Keratinocyte (primary cell): ENCODE data around the gene MTA2. TPM values are rescaled to one million over a fixed set of nuclear protein-coding genes. Genes with fewer than 3 reads are reported as not detected.

Experiments
- DNase-seq: peaks from one replicate; pipeline ENCODE4 v3.0.0-alpha.2; 2011; ENCODE audit warnings: low read depth, missing footprints, low spot score
- FAIRE-seq: peaks from 2 replicates; lab custom pipeline; 2011; peaks lifted over from hg19 to GRCh38; lab: Jason Lieb, UNC
- H2AFZ ChIP-seq: 2 replicates; pipeline ENCODE4 v1.6.0; 2012; ENCODE audit warnings: low read length, control low read depth, inconsistent platforms; ENCODE audit not compliant: control insufficient read depth
- H3K27ac ChIP-seq: 2 replicates; pipeline ENCODE4 v1.5.1; 2011; ENCODE audit warnings: low read length; ENCODE audit not compliant: control insufficient read depth, insufficient read depth
- H3K27me3 ChIP-seq: 3 replicates; pipeline ENCODE4 v1.6.0; 2011; ENCODE audit warnings: low read length; ENCODE audit not compliant: control insufficient read depth, insufficient read depth; ENCODE audit errors: extremely low read depth
- H3K36me3 ChIP-seq, 2 experiments: 2 replicates in 1 of 2; 3 replicates in 1 of 2; pipeline ENCODE4 v1.5.1; 2011; ENCODE audit warnings: low read length in 2 of 2, mild to moderate bottlenecking in 1 of 2; ENCODE audit not compliant: control insufficient read depth in 2 of 2, insufficient read depth in 2 of 2; ENCODE audit errors: extremely low read depth in 1 of 2
- H3K4me1 ChIP-seq: 3 replicates; pipeline ENCODE4 v1.5.1; 2011; ENCODE audit warnings: low read length; ENCODE audit not compliant: control insufficient read depth, insufficient read depth; ENCODE audit errors: extremely low read depth
- H3K4me2 ChIP-seq: 3 replicates; pipeline ENCODE4 v1.6.0; 2011; ENCODE audit warnings: low read depth, low read length; ENCODE audit not compliant: control insufficient read depth, insufficient read depth; ENCODE audit errors: extremely low read depth
- H3K4me3 ChIP-seq, 3 experiments: fragments of 200-600 bp in 1 of 3; sonication (generic) in 1 of 3; 2 replicates in 2 of 3; 3 replicates in 1 of 3; pipeline ENCODE4 v1.5.1; 2011 to 2016; ENCODE audit warnings: low read length in 3 of 3, mild to moderate bottlenecking in 3 of 3, control low read depth in 2 of 3, inconsistent platforms in 1 of 3, low read depth in 1 of 3, mixed read lengths in 1 of 3, mixed run types in 1 of 3, moderate library complexity in 1 of 3; ENCODE audit not compliant: control insufficient read depth in 2 of 3, insufficient read depth in 2 of 3; ENCODE audit errors: extremely low read depth in 1 of 3
- H3K79me2 ChIP-seq: 2 replicates; pipeline ENCODE4 v1.6.0; 2012; ENCODE audit warnings: low read length; ENCODE audit not compliant: control insufficient read depth, insufficient read depth
- H3K9ac ChIP-seq: 3 replicates; pipeline ENCODE4 v1.6.0; 2011; ENCODE audit warnings: low read length; ENCODE audit not compliant: control insufficient read depth, insufficient read depth; ENCODE audit errors: extremely low read depth
- H3K9me1 ChIP-seq: 3 replicates; pipeline ENCODE4 v1.6.0; 2011; ENCODE audit warnings: low read length; ENCODE audit not compliant: control insufficient read depth, insufficient read depth; ENCODE audit errors: extremely low read depth
- H3K9me3 ChIP-seq: 2 replicates; pipeline ENCODE4 v1.5.1; 2012; ENCODE audit warnings: low read depth, low read length; ENCODE audit not compliant: control insufficient read depth
- H4K20me1 ChIP-seq: 3 replicates; pipeline ENCODE4 v1.6.0; 2011; ENCODE audit warnings: low read length; ENCODE audit not compliant: control insufficient read depth, insufficient read depth; ENCODE audit errors: extremely low read depth
- CTCF ChIP-seq, 3 experiments: IDR thresholded peaks in 1 of 3; conservative IDR thresholded peaks in 1 of 3; optimal IDR thresholded peaks in 1 of 3; 2 replicates in 2 of 3; 3 replicates in 1 of 3; pipeline versions ENCODE3 to v1.5.1; 2011; ENCODE audit warnings: low read length in 3 of 3, mild to moderate bottlenecking in 3 of 3, moderate library complexity in 2 of 3, control low read depth in 1 of 3, inconsistent platforms in 1 of 3; ENCODE audit not compliant: insufficient read depth in 2 of 3; ENCODE audit errors: extremely low read depth in 1 of 3
- EZH2 ChIP-seq: IDR thresholded peaks from one replicate; pipeline ENCODE4 v1.6.1; 2012; ENCODE audit warnings: inconsistent platforms, mild to moderate bottlenecking, low read length, moderate library complexity
- dilution Hi-C: fragments of 300-500 bp; cut with MboI; formaldehyde crosslinking; loops from one replicate; pipeline ENCODE4 v1.7.0; 2020; ENCODE audit warnings: low sequenced_read_pairs; ENCODE audit not compliant: extremely low pct_ligation_motif_present
- polyA plus RNA-seq, 5 experiments: library from polyadenylated mRNA; depleted of rRNA in 3 of 5; stranded (reverse) in 3 of 5; stranded (forward) in 1 of 5; unstranded in 1 of 5; fragments of >200 nt; gene quantifications; 1 replicate in 1 of 5; 2 replicates in 3 of 5; 3 replicates in 1 of 5; pipeline versions ENCODE4 v1.2.1 to v1.2.3, GENCODE V29; 2011 to 2012; ENCODE audit warnings: missing spikeins in 2 of 5, low read depth in 1 of 5, low replicate concordance in 1 of 5

MTA2 gene
- polyA plus RNA-seq, 1 donor (not counting 4 experiments of a cell fraction or from before 2014, with no cell fraction given) = 39.7 TPM

GRCh38 chr11:62648185-62648966 is 46.7 kb upstream of the MTA2 start:
- no peak overlapping the region for H3K9ac ChIP-seq
- no peaks in the 10 kb centered on the region for H3K27me3 ChIP-seq
- peaks cover 16 to 21% of the 10 kb centered on the region in 2 experiments for H3K36me3 ChIP-seq
- H3K9me1 ChIP-seq = no peaks in the 10 kb centered on the region
- no peak for TF ChIP-seq CTCF (optimal IDR thresholded peaks at IDR 0.05 in 1 of 3, IDR thresholded peaks at IDR 0.05 in 1 of 3, conservative IDR thresholded peaks at IDR 0.05 in 1 of 3; ENCODE audit: extremely low read depth in 1 of 3, insufficient read depth in 2 of 3, low read length in 3 of 3)
- TF ChIP-seq EZH2 = no peak
- H3K9me3 ChIP-seq = no peaks in the 10 kb centered on the region
- peaks cover 58% of the 10 kb centered on the region for H3K79me2 ChIP-seq
- DNase-seq = no peak
- no peak overlapping the region for H3K4me2 ChIP-seq
- H3K4me1 ChIP-seq = peaks cover 22% of the 10 kb centered on the region
- H3K27ac ChIP-seq = no peak overlapping the region
- no peak overlapping the region for H3K4me3 ChIP-seq
- FAIRE-seq = no peak
- no peak overlapping the region for H2AFZ ChIP-seq
- no peaks in the 10 kb centered on the region for H4K20me1 ChIP-seq
- dilution Hi-C loops = no loop called here

- no peak for FAIRE-seq
- DNase-seq = no peak
- TF ChIP-seq EZH2 (no peak), CTCF (optimal IDR thresholded peaks at IDR 0.05 in 1 of 3, IDR thresholded peaks at IDR 0.05 in 1 of 3, conservative IDR thresholded peaks at IDR 0.05 in 1 of 3; ENCODE audit: extremely low read depth in 1 of 3, insufficient read depth in 2 of 3, low read length in 3 of 3) (no peak)
- Histone ChIP-seq H3K9me1 (no peaks in the 10 kb centered on the region), H3K27me3 (no peaks in the 10 kb centered on the region), H3K9me3 (no peaks in the 10 kb centered on the region), H4K20me1 (no peaks in the 10 kb centered on the region), H3K36me3 (peaks cover 16 to 21% of the 10 kb centered on the region in 2 experiments), H3K4me3 (no peak overlapping the region), H3K4me1 (peaks cover 22% of the 10 kb centered on the region), H3K9ac (no peak overlapping the region), H3K4me2 (no peak overlapping the region), H3K79me2 (peaks cover 57% of the 10 kb centered on the region), H2AFZ (no peak overlapping the region), H3K27ac (no peak overlapping the region)
- dilution Hi-C loops = no loop called here
Measured at GRCh38 chr11:62647609-62648005, 45.9 kb upstream of the MTA2 start.
